A549 treated with AZD2906 at 1 μM for 4 hours (cell line): ENCODE results near the gene EXOC4. TPM values are rescaled to one million over a fixed set of nuclear protein-coding genes. Genes with fewer than 3 reads are reported as not detected.

Experiments
- total RNA-seq: library from RNA; stranded (reverse); fragments of 200-300 nt; extraction: Qiagen RNA extraction; gene quantifications from 5 replicates; pipeline ENCODE4 v1.2.3, GENCODE V29; 2022

EXOC4 gene
- total RNA-seq = 17.9 to 24.3 TPM (median 19.5 TPM) in 5 replicates

GRCh38 chr7:133252858-133253518 lies at the start of gene EXOC4:
Gene EXOC4 (plus strand): TSS chr7:133253078.

Other genes with a start within 250 kb of the EXOC4 start
- gene CHCHD3, start 171.0 kb upstream of the EXOC4 start, total RNA-seq = 67.2 to 88.8 TPM (median 73.4 TPM) in 5 replicates